ENCODE results near the gene STK11. TPM values are rescaled to one million over a fixed set of nuclear protein-coding genes. Genes with fewer than 3 reads are reported as not detected.

STK11 gene
- total and polyA plus RNA-seq, 2 experiments from 2014 or later: 19.4 to 96.5 TPM

- Histone ChIP-seq H3K27me3 (ENCODE audit: insufficient read depth) (no peaks in the 10 kb centered on the region), H4K20me1 (replicated peaks; ENCODE audit: insufficient read depth) (peaks cover 35% of the 10 kb centered on the region), H3K4me1 (ENCODE audit: insufficient read depth) (peaks cover 33% of the 10 kb centered on the region), H3F3A (replicated peaks; ENCODE audit: low read depth) (peaks cover 62% of the 10 kb centered on the region), H3K4me2 (no peak overlapping the region), H3K4me3 (no peak overlapping the region), H3K79me2 (replicated peaks; ENCODE audit: insufficient read depth) (peaks cover 50% of the 10 kb centered on the region), H3K9me2 (ENCODE audit: insufficient read depth) (no peaks in the 10 kb centered on the region), H3K27ac (ENCODE audit: low read depth) (peak overlapping the region; percentile 94; the same call in 1 of the 2 replicates), H3K36me3 (ENCODE audit: insufficient read depth) (peaks cover 19% of the 10 kb centered on the region), H2AFZ (no peak overlapping the region)
- no peaks in the 10 kb centered on the region; the same call in 1 of the 3 replicates for H3K9me3 Mint-ChIP-seq
- peak overlapping the region; percentile 74; the same call in 1 of the 2 replicates for H3K27ac Mint-ChIP-seq
- peaks cover 71% of the 10 kb centered on the region for H3K36me3 Mint-ChIP-seq (ENCODE audit: low read depth)
- TF ChIP-seq EZH2phosphoT487 (IDR thresholded peaks at IDR 0.05; ENCODE audit: unreplicated experiment): no peak
- no peak for TF ChIP-seq ETS1 (IDR thresholded peaks at IDR 0.05)
- TF ChIP-seq JUNB (IDR thresholded peaks at IDR 0.05; ENCODE audit: unreplicated experiment): no peak
- TF ChIP-seq POLR2AphosphoS5 (IDR thresholded peaks at IDR 0.05; ENCODE audit: low read depth): no peak
- TF ChIP-seq ZNF114 (CRISPR knock-in tag; IDR thresholded peaks at IDR 0.05): no peak
- TF ChIP-seq EZH2 (IDR thresholded peaks at IDR 0.05; ENCODE audit: low read depth, unreplicated experiment): no peak
- H3K27me3 Mint-ChIP-seq (ENCODE audit: insufficient read depth, low read depth, poor library complexity): peaks cover 32% of the 10 kb centered on the region
- DNase-seq (ENCODE audit: low spot score) (no peak), ATAC-seq (no peak)
- no peak overlapping the region for H3K4me3 Mint-ChIP-seq
- peaks cover 44% of the 10 kb centered on the region for H3K4me1 Mint-ChIP-seq
These were observed 49.9 kb downstream of the STK11 start for GRCh38 chr19:1255186-1256161.

GRCh38 chr19:1256646-1257474, 51.3 kb downstream of the STK11 start:
- Mint-ChIP-seq H3K27me3 (ENCODE audit: insufficient read depth, low read depth, poor library complexity) (peaks cover 33% of the 10 kb centered on the region), H3K27ac (peak overlapping the region; percentile 49; the same call in 1 of the 2 replicates), H3K9me3 (no peaks in the 10 kb centered on the region; the same call in 1 of the 3 replicates), H3K36me3 (ENCODE audit: low read depth) (peaks cover 59% of the 10 kb centered on the region), H3K4me1 (peaks cover 49% of the 10 kb centered on the region), H3K4me3 (peak overlapping the region; percentile 8; the same call in 1 of the 3 replicates)
- Histone ChIP-seq H3K9me2 (ENCODE audit: insufficient read depth) (no peaks in the 10 kb centered on the region), H4K20me1 (replicated peaks; ENCODE audit: insufficient read depth) (peaks cover 30% of the 10 kb centered on the region), H3K27me3 (ENCODE audit: insufficient read depth) (no peaks in the 10 kb centered on the region), H3F3A (replicated peaks; ENCODE audit: low read depth) (peaks cover 69% of the 10 kb centered on the region), H3K36me3 (ENCODE audit: insufficient read depth) (peaks cover 19% of the 10 kb centered on the region), H2AFZ (no peak overlapping the region), H3K4me3 (no peak overlapping the region), H3K4me2 (no peak overlapping the region), H3K27ac (ENCODE audit: low read depth) (peak overlapping the region; percentile 94), H3K4me1 (ENCODE audit: insufficient read depth) (peaks cover 37% of the 10 kb centered on the region), H3K79me2 (replicated peaks; ENCODE audit: insufficient read depth) (peaks cover 37% of the 10 kb centered on the region)
- TF ChIP-seq POLR2AphosphoS5 (IDR thresholded peaks at IDR 0.05; ENCODE audit: low read depth) (peak; percentile 34; the same call in 1 of the 2 replicates), NANOG (IDR thresholded peaks at IDR 0.05; ENCODE audit: borderline replicate concordance) (no peak)
- no peak for DNase-seq (ENCODE audit: low spot score)
- no peak for ATAC-seq

All from GM23338 (cell line).